NCI-H524 (cell line): ENCODE data around the gene DNAJC5G.
"Not testable (repeated sequence)": the region's sequence is repeated elsewhere in the genome, so short reads cannot be mapped to it uniquely, and the experiment has no call there.

ENCODE experiments used
- DNase-seq, 2 experiments: peaks; one replicate each; lab custom pipeline; 2025; lab: John Stamatoyannopoulos, UW

Gene DNAJC5G

GRCh38 chr2:27281855-27282559 lies 6.8 kb downstream of the DNAJC5G start, which contains the start of gene TRIM54:
TSS of gene TRIM54 (plus strand) at chr2:27282429. CDS start at chr2:27282732, 303 bp downstream.
- peak in 1 of 2 experiments; percentile 37 for DNase-seq

- no peak for DNase-seq
These were observed 7.7 kb downstream of the DNAJC5G start for GRCh38 chr2:27282892-27283291.

- no peak for DNase-seq
These were observed 9.8 kb downstream of the DNAJC5G start for GRCh38 chr2:27284996-27285395.

- no peak for DNase-seq
These were observed 10.2 kb downstream of the DNAJC5G start for GRCh38 chr2:27285481-27285880.

- DNase-seq, result no peak
These were observed 13.4 kb downstream of the DNAJC5G start for GRCh38 chr2:27288610-27289009.

GRCh38 chr2:27290549-27290948 lies 15.3 kb downstream of the DNAJC5G start:
- no peak for DNase-seq

GRCh38 chr2:27291865-27292264 lies 16.6 kb downstream of the DNAJC5G start:
- peak in 1 of 2 experiments; percentile 30 for DNase-seq

- no peak for DNase-seq
These were observed 19.7 kb downstream of the DNAJC5G start for GRCh38 chr2:27294928-27295327.

- DNase-seq, result no peak
These were observed 21.2 kb downstream of the DNAJC5G start for GRCh38 chr2:27296481-27296880.

GRCh38 chr2:27297195-27297594 lies 22.0 kb downstream of the DNAJC5G start:
- DNase-seq, result no peak

GRCh38 chr2:27298391-27299080 lies 23.3 kb downstream of the DNAJC5G start:
- DNase-seq, result no peak

- not testable (repeated sequence) for DNase-seq
These were observed 25.4 kb downstream of the DNAJC5G start for GRCh38 chr2:27300606-27301005.

- DNase-seq, result peak; percentile 48 to 77
These were observed 28.1 kb downstream of the DNAJC5G start for GRCh38 chr2:27303093-27304025.

GRCh38 chr2:27304488-27305240 lies 29.4 kb downstream of the DNAJC5G start:
- no peak for DNase-seq

- DNase-seq, result no peak
These were observed 30.3 kb downstream of the DNAJC5G start for GRCh38 chr2:27305516-27305915.

- DNase-seq, result no peak
These were observed 30.9 kb downstream of the DNAJC5G start for GRCh38 chr2:27306136-27306535.

- DNase-seq, result peak in 1 of 2 experiments; percentile 43
These were observed 31.5 kb downstream of the DNAJC5G start for GRCh38 chr2:27306573-27307286.

- DNase-seq, result no peak
These were observed 32.0 kb downstream of the DNAJC5G start for GRCh38 chr2:27307287-27307544.

- no peak for DNase-seq
These were observed 32.5 kb downstream of the DNAJC5G start for GRCh38 chr2:27307545-27308358.

GRCh38 chr2:27308359-27308881 lies 33.2 kb downstream of the DNAJC5G start, which contains the start of gene UCN:
TSS of gene UCN (minus strand) at chr2:27308445. CDS start at chr2:27307895, 550 bp downstream.
- DNase-seq, result peak in 1 of 2 experiments; percentile 35
